Lung (tissue), 12 donors: ENCODE data around the gene PLD6. TPM values are rescaled to one million over a fixed set of nuclear protein-coding genes. Genes with fewer than 3 reads are reported as not detected.

Source experiments
- ATAC-seq: fragments of 200-7000 bp; cut with Tn5 transposase; one replicate; pipeline ENCODE4 v1.9.1; 2020; ENCODE audit warnings: moderate number of reproducible peaks; ENCODE audit not compliant: insufficient read depth, low FRiP score
- DNase-seq, 3 donors: peaks; one replicate each; pipeline ENCODE4 v3.0.0-alpha.2; 2013 to 2017
- H3K27ac ChIP-seq, 2 donors: one replicate each; pipeline ENCODE4 v1.5.1; 2013; ENCODE audit warnings: mild to moderate bottlenecking in 2 of 2, moderate library complexity in 2 of 2, control low read depth in 1 of 2, inconsistent platforms in 1 of 2, low read depth in 1 of 2, low read length in 1 of 2
- H3K27me3 ChIP-seq, 3 donors: one replicate each; pipeline ENCODE4 v1.5.1; 2013; ENCODE audit warnings: low read length in 2 of 3; ENCODE audit not compliant: control insufficient read depth in 3 of 3, insufficient read depth in 3 of 3
- H3K36me3 ChIP-seq, 4 donors: one replicate each; pipeline ENCODE4 v1.5.1; 2013; ENCODE audit warnings: low read length in 4 of 4, mild to moderate bottlenecking in 1 of 4, moderate library complexity in 1 of 4; ENCODE audit not compliant: control insufficient read depth in 4 of 4, insufficient read depth in 4 of 4
- H3K4me1 ChIP-seq, 5 donors: one replicate each; pipeline ENCODE4 v1.5.1; 2013; ENCODE audit warnings: low read length in 5 of 5, mild to moderate bottlenecking in 2 of 5, moderate library complexity in 1 of 5; ENCODE audit not compliant: control insufficient read depth in 5 of 5, insufficient read depth in 5 of 5
- H3K4me3 ChIP-seq: one replicate; pipeline ENCODE4 v1.5.1; 2013; ENCODE audit warnings: mild to moderate bottlenecking, control low read depth, moderate library complexity
- H3K9ac ChIP-seq, 2 donors: one replicate each; pipeline ENCODE4 v1.5.1; 2013; ENCODE audit warnings: low read length in 2 of 2, control low read depth in 1 of 2; ENCODE audit not compliant: insufficient read depth in 1 of 2
- H3K9me3 ChIP-seq, 4 donors: one replicate each; pipeline ENCODE4 v1.5.1; 2013; ENCODE audit warnings: low read length in 3 of 4, mild to moderate bottlenecking in 1 of 4, moderate library complexity in 1 of 4; ENCODE audit not compliant: control insufficient read depth in 4 of 4, insufficient read depth in 3 of 4
- CTCF ChIP-seq: IDR thresholded peaks from 2 replicates; pipeline ENCODE4 v1.5.1; 2012; ENCODE audit warnings: mild to moderate bottlenecking; ENCODE audit errors: control extremely low read depth, extremely low read depth
- WGBS, 2 donors: extraction: QIAGEN DNeasy Blood & Tissue Kit; methylation state at CpG; one replicate each; pipeline ENCODE4 v1.1.7; 2013; 5-methylcytosine and 5-hydroxymethylcytosine counted together
- polyA plus RNA-seq, 2 donors: library from polyadenylated mRNA; stranded (reverse); fragments of 200-250 nt; gene quantifications; one replicate each; pipeline ENCODE4 v1.2.1, GENCODE V29; 2013
- total RNA-seq, 2 donors: library from RNA; depleted of rRNA in 1 of 2; stranded (reverse); fragments of >200 nt in 1 of 2; gene quantifications; one replicate each; pipeline ENCODE4 v1.2.1, GENCODE V29; 2014 to 2021
- donor health status: control.
- donor health status: control.
- donor health status: Bipolar disorder and iron deficiency.
- donor health status: healthy.
- donor health status: DM: yes; HTN: yes; CAD: no.

PLD6 gene
- total and polyA plus RNA-seq, 4 donors: 3.2 to 7.7 (median 5.2) TPM

- Histone ChIP-seq H3K9ac (no peak overlapping the region), H3K36me3 (peaks cover 21 to 71% (median 62%) of the 10 kb centered on the region in 4 donors), H3K27ac (no peak overlapping the region), H3K4me3 (no peak overlapping the region), H3K9me3 (no peaks in the 10 kb centered on the region), H3K27me3 (no peaks in the 10 kb centered on the region), H3K4me1 (peaks cover 0 to 6% (median 2%) of the 10 kb centered on the region in 5 donors)
- no peak for DNase-seq
- TF ChIP-seq CTCF: no peak
- no peak for ATAC-seq
- WGBS, 2 donors: 93 to 97% methylated on average over 23 of the region's 23 CpGs
Observed at GRCh38 chr17:17165666-17166308, 40.3 kb downstream of the PLD6 start.

- no peaks in the 10 kb centered on the region for H3K27me3 ChIP-seq
- H3K4me3 ChIP-seq: no peak overlapping the region
- H3K9ac ChIP-seq: no peak overlapping the region
- no peak for TF ChIP-seq CTCF
- DNase-seq: no peak
- no peak overlapping the region for H3K27ac ChIP-seq
- WGBS, 2 donors: 95 to 97% methylated on average over 17 of the region's 17 CpGs
- H3K9me3 ChIP-seq: no peaks in the 10 kb centered on the region
- H3K4me1 ChIP-seq: peaks cover 0 to 6% (median 0%) of the 10 kb centered on the region in 5 donors
- ATAC-seq: no peak
- peaks cover 21 to 73% (median 68%) of the 10 kb centered on the region in 4 donors for H3K36me3 ChIP-seq
Observed at GRCh38 chr17:17164676-17165075, 41.5 kb downstream of the PLD6 start.

GRCh38 chr17:17164156-17164555 is 42.0 kb downstream of the PLD6 start:
- Histone ChIP-seq H3K36me3 (peaks cover 25 to 75% (median 69%) of the 10 kb centered on the region in 4 donors), H3K9me3 (no peaks in the 10 kb centered on the region), H3K27ac (no peak overlapping the region), H3K4me1 (peaks cover 0 to 2% (median 0%) of the 10 kb centered on the region in 5 donors), H3K4me3 (no peak overlapping the region), H3K27me3 (no peaks in the 10 kb centered on the region), H3K9ac (no peak overlapping the region)
- 96 to 98% methylated on average over 25 of the region's 25 CpGs for WGBS, 2 donors
- TF ChIP-seq CTCF: no peak
- DNase-seq (no peak), ATAC-seq (no peak)

- Histone ChIP-seq H3K27ac (no peak overlapping the region), H3K9me3 (no peaks in the 10 kb centered on the region), H3K36me3 (peaks cover 36 to 73% (median 60%) of the 10 kb centered on the region in 4 donors), H3K4me3 (no peak overlapping the region), H3K4me1 (no peaks in the 10 kb centered on the region), H3K9ac (no peak overlapping the region), H3K27me3 (no peaks in the 10 kb centered on the region)
- DNase-seq: no peak
- no peak for ATAC-seq
- WGBS, 2 donors: 93 to 95% methylated on average over 4 of the region's 4 CpGs
- no peak for TF ChIP-seq CTCF
Observed at GRCh38 chr17:17161759-17162158, 44.4 kb downstream of the PLD6 start.
